GM21528 (cell line): Measurements from ENCODE around the gene PAPOLB.
"Not testable (repeated sequence)": the region's sequence is repeated elsewhere in the genome, so short reads cannot be mapped to it uniquely, and the experiment has no call there.

Experiments used
- ATAC-seq: cut with Tn5 transposase; IDR thresholded peaks from one replicate; pipeline ENCODE4 v1.9.1; 2021; ENCODE audit warnings: mild to moderate bottlenecking, moderate library complexity; ENCODE audit not compliant: unreplicated experiment, low FRiP score

Gene PAPOLB

GRCh38 chr7:4861673-4862072 is at the start of gene PAPOLB:
PAPOLB (minus strand) TSS chr7:4862030; CDS start chr7:4861810, 220 bp downstream.
- no peak for ATAC-seq

GRCh38 chr7:4911111-4911828 is 49.4 kb upstream of the PAPOLB start:
- ATAC-seq = no peak

DNA sequence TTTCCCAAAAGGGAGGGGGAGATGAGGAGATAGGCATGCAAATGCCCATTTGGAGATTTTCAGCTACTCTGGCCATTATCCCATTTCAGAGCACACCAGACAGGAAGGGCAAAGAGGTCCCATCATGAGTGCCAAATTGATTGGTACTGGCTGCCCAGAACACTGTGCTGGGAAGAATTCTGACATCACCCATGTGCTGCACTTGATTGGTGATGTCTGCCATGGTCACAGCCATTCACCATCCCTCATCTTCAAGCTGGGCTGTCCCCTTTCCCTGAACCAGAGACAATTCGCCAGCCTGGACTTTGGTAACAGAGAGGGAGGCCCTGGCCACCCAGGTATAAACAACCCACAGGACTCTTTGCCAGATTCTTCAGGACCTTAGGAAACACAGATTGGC is 44.9 kb upstream of the PAPOLB start:
- ATAC-seq = no peak

- ATAC-seq = no peak
Observed at GRCh38 chr7:4905171-4905570, 43.3 kb upstream of the PAPOLB start.

- ATAC-seq = no peak
Observed at GRCh38 chr7:4904346-4904745, 42.5 kb upstream of the PAPOLB start.

DNA sequence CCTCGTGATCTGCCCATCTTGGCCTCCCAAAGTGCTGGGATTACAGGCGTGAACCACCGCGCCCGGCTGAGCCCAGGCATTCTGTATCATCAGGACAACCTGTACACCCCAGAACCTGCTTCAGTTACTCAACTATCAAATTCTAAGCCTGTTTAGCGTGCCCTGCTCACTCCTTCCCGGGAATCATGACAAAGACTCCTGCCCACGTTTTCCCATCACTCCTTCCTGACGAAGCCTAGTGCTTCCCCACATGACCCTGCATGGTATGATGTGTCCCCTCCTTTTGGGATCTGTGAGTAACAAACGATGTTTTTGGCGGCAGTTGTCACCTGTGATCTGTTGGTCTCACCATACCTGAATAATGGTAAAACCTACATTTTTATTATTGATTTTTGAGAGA is 33.9 kb upstream of the PAPOLB start:
- no peak for ATAC-seq

GRCh38 chr7:4894482-4894881 is 32.7 kb upstream of the PAPOLB start:
- no peak for ATAC-seq

DNA sequence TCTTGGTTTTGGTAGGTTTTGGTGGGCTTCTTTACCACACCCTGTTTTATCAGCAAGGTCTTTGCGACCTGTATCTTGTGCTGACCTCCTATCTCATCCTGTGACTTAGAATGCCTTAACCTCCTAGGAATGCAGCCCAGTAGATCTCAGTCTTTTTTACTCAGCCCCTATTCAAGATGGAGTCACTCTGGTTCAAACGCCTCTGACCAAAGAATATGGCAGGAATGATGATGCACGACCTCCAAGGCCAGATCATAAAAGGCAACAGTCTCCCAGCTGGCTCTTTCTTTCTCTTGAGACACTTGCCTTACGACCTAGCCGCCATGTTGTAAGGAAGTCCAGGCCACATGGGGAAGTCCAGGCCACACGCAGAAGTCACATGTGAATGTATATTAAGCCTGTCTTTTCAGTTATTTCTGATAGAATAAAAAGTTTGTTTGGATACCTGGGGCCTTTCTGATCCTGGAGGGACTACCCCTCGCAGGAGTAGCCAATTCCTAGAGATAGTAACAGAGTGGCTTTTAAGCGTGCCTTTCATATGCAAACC is 32.2 kb upstream of the PAPOLB start:
- ATAC-seq = no peak

DNA sequence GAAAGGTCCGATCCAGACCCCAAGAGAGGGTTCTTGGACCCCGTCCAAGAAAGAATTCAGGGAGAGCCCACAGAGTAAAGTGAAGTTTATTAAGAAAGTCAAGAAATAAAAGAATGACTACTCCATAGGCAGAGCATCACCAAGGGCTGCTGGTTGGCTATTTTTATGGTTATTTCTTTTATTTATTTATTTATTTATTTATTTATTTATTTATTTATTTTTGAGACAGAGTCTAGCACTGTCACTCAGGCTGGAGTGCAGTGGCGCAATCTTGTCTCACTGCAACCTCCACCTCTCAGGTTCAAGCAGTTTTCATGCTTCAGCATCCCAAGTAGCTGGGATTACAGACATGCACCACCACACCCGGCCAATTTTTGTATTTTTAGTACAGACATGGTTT is 31.4 kb upstream of the PAPOLB start:
- ATAC-seq = not testable (repeated sequence)

- not testable (repeated sequence) for ATAC-seq
Observed at GRCh38 chr7:4891522-4891921, 29.7 kb upstream of the PAPOLB start.

DNA sequence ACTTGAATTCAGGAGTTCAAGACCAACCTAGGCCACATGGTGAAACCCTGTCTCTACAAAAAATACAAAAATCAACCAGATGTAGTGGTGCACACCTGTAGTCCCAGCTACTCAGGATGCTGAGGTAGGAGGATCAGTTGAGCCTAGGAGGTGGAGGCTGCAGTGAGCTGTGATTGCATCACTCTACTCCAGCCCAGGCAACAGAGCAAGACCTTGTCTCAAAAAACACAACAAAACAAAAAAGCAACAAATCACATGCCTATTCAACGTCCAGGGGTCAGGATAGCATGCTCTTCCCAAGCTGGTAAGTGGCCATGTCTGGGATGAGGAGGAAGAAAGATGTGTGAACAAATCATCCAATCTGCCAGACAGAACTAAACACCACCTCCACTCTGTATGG is 27.9 kb upstream of the PAPOLB start:
- ATAC-seq = no peak

DNA sequence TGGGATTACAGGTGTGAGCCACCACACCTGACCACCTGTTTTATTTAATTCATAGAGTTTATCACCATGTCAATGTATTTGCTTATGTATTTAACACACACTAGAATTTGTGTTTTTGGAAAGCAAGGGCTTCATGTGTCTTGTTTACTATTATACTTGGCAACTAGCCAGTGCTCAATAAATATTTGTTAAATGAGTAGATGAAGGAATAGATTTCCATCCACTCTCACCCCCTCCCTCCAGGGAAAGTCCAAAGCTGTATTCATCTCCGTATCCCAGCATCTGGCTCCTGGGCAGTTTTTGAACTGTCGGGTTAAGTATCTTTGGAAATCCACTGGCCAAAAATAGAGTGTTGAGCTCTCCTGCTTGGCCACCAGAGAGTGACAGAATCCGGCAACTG is 26.3 kb upstream of the PAPOLB start:
- ATAC-seq = no peak

- no peak for ATAC-seq
Observed at GRCh38 chr7:4886671-4887070, 24.8 kb upstream of the PAPOLB start.

DNA sequence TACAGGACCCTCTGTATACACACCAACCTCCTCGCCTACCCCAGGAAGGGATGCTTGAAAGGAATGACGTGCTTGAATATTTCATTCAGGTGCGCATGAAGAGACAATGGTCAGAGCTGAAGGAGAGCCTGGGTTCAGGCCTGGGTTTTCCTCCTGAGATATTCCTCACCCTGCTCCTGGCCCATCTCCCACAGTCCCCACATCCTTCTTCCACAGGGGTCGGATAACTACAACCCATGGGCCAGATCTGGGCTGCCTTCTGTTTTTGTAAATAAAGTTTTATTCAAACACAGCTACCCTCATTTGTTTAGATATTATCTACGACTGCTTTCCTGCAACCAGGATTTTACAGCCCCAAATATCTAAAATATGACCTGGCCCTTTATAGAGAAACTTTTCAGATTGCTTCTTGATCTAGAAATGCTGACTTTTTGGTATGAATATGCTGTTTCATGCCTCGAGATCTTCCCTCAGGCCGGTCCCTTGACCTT is 23.5 kb upstream of the PAPOLB start:
- no peak for ATAC-seq

- no peak for ATAC-seq
Observed at GRCh38 chr7:4884164-4884563, 22.3 kb upstream of the PAPOLB start.

DNA sequence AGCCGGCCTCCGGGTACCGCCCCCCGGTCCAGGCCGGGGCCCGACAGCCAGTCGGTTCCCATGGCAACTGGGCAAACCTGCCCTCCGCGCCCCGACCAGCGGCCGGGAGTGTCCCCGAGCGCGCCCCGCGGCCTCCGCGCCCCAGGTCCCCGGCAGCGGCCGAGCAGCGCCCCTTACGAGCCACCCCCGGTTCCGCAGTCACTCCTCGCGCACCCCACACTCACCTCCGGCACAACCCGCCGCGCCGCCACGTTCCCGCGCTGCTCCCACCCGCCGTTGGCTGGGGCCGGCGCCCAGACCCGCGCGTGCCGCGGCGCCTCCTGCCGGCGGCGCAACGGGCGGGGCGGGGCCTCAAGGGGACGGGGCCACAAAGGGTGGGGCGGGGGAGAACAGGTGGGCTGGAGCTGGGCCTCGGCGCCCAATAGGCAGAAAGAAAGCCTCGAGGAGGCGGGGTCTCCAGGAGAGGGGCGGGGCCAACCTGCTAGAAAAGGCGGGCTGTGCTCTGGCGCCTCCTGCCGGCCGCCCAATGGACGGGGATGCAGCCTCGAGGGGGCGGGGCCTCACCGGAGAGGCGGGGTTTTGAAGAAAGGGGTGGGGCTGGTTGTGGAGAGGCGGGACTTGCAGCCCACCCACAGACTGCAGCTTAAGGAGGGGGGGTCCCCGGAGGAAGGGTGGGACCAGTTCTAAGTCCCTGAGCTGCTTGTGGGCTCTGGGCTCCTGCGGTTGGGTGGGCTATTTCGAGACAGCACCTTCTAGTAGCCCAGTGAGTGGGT is 21.7 kb upstream of the PAPOLB start, which contains the start of gene RADIL:
TSS of gene RADIL (minus strand) at position 345 of the 773 bp plus-strand sequence. CDS start 5,577 bp downstream, outside the sequence.
- no peak for ATAC-seq

- ATAC-seq = no peak
Observed at GRCh38 chr7:4883033-4883371, 21.2 kb upstream of the PAPOLB start.

DNA sequence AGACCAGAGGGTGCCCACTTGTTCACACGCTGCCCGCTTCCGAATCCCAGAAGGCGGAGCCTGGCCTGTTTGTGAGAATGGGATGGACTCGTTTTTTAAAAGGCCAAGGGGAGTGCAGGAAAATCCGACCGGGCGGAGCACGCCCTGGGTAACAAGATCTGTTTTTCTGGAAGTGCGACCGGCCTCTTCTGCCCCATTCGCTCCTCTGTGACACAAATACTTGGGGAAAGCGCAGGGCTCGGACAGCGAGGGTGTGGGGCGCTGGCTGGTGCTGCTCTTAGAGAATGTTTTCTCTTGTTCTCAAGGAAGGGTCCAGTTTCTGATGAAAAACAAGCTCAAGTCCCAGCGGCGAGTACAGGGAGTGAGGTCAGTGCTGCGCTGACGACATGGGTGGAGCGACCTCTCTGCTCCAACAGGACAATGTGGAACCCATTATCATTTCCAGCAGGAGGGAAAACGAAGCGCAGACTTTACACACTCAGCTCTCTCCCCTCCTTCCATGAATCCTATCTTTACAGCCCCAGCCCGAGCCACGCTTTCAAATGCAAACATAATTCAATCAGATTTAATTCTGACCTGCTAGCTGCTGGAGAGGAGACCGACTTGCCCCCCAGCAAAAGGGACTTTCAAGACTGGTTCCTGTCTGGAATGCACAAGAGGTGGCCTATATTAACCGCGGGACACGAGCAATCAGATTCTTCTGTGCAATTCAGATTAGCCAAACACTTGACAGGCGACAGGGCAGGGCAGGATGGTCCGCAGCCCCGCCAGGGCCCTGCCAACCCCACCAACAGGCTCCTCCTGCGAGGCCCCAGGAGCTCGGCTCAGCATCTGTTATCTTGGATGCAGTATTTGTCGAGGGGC is 20.6 kb upstream of the PAPOLB start:
- ATAC-seq = no peak

DNA sequence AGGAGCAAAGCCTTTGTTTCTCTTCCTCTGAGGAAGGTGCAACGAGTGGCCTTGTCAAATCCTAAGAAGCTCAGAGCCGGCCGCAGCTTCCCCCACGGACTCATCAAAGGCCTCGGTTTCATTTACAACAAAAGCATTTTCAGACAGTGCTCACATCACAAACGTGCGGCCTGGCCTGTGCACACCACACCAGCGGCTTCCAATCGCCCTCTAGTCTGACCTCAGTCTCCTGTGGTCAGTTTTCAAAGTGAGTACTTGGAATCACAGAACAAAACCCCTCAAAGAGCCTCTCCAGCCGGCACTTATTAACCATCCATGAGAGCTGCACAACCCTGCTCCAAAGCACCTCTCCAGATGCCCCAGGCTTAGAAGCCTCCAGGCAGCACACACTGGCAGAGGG is 18.4 kb upstream of the PAPOLB start:
- ATAC-seq = no peak

GRCh38 chr7:4879396-4880081 is 17.7 kb upstream of the PAPOLB start:
- no peak for ATAC-seq
